ENCODE measurements around the gene PTPRF. TPM values are rescaled to one million over a fixed set of nuclear protein-coding genes. Genes with fewer than 3 reads are reported as not detected.

Gene PTPRF
- total RNA-seq, 2 donors from 2014 or later, result 7.4 to 27.7 TPM

GRCh38 chr1:43587001-43587400 lies 56.3 kb downstream of the PTPRF start:
- H3K9me3 ChIP-seq, result no peaks in the 10 kb centered on the region
- no peaks in the 10 kb centered on the region for H3K36me3 ChIP-seq
- H3K4me1 ChIP-seq, result no peaks in the 10 kb centered on the region
- no peak overlapping the region for H3K27ac ChIP-seq
- H3K4me3 ChIP-seq, result no peak overlapping the region
- no peak for TF ChIP-seq CTCF (IDR thresholded peaks at IDR 0.05)
- DNase-seq (ENCODE audit: low spot score), result no peak
- H3K27me3 ChIP-seq, result no peaks in the 10 kb centered on the region

GRCh38 chr1:43587594-43587993 lies 56.9 kb downstream of the PTPRF start:
- Histone ChIP-seq H3K9me3 (no peaks in the 10 kb centered on the region), H3K27me3 (no peaks in the 10 kb centered on the region), H3K36me3 (no peaks in the 10 kb centered on the region), H3K4me3 (no peak overlapping the region), H3K27ac (no peak overlapping the region), H3K4me1 (no peaks in the 10 kb centered on the region)
- no peak for TF ChIP-seq CTCF (IDR thresholded peaks at IDR 0.05)
- no peak for DNase-seq (ENCODE audit: low spot score)

- TF ChIP-seq CTCF (IDR thresholded peaks at IDR 0.05), result no peak
- DNase-seq (ENCODE audit: low spot score), result no peak
- H3K27me3 ChIP-seq, result no peaks in the 10 kb centered on the region
- H3K9me3 ChIP-seq, result no peaks in the 10 kb centered on the region
- H3K4me1 ChIP-seq, result no peaks in the 10 kb centered on the region
- no peaks in the 10 kb centered on the region for H3K36me3 ChIP-seq
- no peak overlapping the region for H3K4me3 ChIP-seq
- no peak overlapping the region for H3K27ac ChIP-seq
Observed at GRCh38 chr1:43588592-43588991, 57.9 kb downstream of the PTPRF start.

- Histone ChIP-seq H3K4me3 (no peak overlapping the region), H3K27ac (no peak overlapping the region), H3K36me3 (no peaks in the 10 kb centered on the region), H3K27me3 (no peaks in the 10 kb centered on the region), H3K9me3 (no peaks in the 10 kb centered on the region), H3K4me1 (no peaks in the 10 kb centered on the region)
- no peak for TF ChIP-seq CTCF (IDR thresholded peaks at IDR 0.05)
- no peak for DNase-seq (ENCODE audit: low spot score)
Observed at GRCh38 chr1:43590388-43590925, 59.8 kb downstream of the PTPRF start.

GRCh38 chr1:43591181-43591580 lies 60.5 kb downstream of the PTPRF start:
- Histone ChIP-seq H3K27me3 (no peaks in the 10 kb centered on the region), H3K27ac (no peak overlapping the region), H3K4me3 (no peak overlapping the region), H3K9me3 (no peaks in the 10 kb centered on the region), H3K4me1 (no peaks in the 10 kb centered on the region), H3K36me3 (no peaks in the 10 kb centered on the region)
- DNase-seq (ENCODE audit: low spot score), result no peak
- no peak for TF ChIP-seq CTCF (IDR thresholded peaks at IDR 0.05)

- H3K4me1 ChIP-seq, result no peaks in the 10 kb centered on the region
Observed at GRCh38 chr1:43592051-43592665, 61.5 kb downstream of the PTPRF start.

More at GRCh38 chr1:43592051-43592665, 61.5 kb downstream of the PTPRF start:
- Histone ChIP-seq H3K9me3 (no peaks in the 10 kb centered on the region), H3K36me3 (no peaks in the 10 kb centered on the region), H3K4me3 (no peak overlapping the region), H3K27ac (no peak overlapping the region), H3K27me3 (no peaks in the 10 kb centered on the region)
- DNase-seq (ENCODE audit: low spot score), result no peak
- no peak for TF ChIP-seq CTCF (IDR thresholded peaks at IDR 0.05)
